GM21360 (cell line): ENCODE results near the gene MAP3K21.

Experiments used
- ATAC-seq: cut with Tn5 transposase; IDR thresholded peaks from one replicate; pipeline ENCODE4 v1.9.1; 2021; ENCODE audit warnings: mild to moderate bottlenecking, moderate library complexity; ENCODE audit not compliant: unreplicated experiment

Gene MAP3K21

DNA sequence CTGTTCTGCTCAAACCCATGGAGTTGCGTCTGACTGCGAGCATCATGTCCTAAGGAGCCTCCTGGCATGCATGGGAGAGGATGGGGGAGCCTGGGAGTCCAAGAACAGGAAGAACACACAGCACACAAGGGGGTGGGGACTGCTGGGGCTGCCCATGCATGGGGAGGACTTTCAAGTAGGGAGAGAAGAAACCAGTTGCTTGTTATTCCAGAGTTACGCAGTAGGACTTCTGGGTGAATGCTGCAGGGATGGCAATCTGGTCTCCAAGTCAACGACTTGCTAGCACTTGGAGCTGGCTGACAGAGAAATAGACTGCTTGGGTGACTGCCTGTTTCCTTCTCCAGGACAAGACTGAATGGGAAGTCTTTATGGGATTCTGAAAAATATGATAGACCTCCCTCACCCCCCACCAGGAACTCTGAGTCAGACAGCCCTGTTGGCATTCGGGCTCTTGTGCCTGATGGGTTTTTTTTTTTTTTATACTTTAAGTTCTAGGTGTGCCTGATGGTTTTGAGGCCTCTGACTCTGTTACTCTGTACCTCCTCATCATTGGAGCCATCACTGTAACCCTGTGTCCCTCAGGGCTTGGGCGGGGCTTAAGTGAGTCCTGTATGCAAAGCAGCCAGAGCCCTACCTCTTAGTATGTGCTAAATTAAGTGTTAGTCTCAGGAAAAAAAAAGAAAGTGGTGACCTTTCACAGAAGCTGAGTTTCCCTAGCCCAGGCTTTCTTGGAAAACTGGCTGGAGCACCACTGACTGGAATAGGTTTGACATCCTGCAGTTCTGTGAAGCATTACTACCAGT is 30.3 kb downstream of the MAP3K21 start:
- ATAC-seq: no peak

DNA sequence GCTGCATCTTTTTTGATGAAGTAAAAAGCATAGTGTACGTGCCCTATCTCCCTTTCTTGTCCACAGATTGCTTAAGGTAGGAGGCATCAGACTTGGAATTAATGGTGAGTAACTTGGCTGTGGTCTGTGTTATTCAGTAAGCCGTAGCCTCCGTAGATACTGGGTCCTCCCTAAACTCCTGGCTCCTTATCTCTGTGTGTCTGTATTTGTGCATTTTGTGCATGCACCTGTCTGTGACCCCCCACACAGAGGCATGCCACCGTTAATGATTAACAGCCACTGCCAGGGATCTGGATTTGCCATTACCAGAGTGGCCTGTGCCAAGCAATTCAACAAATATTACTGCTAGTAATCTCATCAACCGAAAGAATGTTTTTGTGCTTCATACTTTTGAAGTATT is 31.9 kb downstream of the MAP3K21 start:
- ATAC-seq: no peak

DNA sequence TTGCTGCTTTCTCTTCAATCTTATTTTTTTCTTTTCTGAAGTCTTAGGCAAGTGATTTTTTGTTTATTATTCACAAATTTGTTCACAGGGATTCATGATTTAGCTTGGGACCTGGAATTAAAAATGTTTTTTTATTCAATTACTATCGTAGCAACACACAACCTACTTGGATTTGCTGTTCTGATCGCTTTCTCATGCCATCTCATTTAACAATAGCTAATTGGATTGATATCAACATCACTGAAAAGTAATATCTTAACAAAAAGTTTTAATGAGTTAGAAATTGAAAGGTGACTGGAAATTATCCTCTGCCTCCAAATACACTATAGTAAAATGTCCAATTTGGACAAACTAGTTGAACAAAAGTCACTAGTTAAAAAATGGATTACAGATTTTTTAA is 32.4 kb downstream of the MAP3K21 start:
- ATAC-seq: no peak

DNA sequence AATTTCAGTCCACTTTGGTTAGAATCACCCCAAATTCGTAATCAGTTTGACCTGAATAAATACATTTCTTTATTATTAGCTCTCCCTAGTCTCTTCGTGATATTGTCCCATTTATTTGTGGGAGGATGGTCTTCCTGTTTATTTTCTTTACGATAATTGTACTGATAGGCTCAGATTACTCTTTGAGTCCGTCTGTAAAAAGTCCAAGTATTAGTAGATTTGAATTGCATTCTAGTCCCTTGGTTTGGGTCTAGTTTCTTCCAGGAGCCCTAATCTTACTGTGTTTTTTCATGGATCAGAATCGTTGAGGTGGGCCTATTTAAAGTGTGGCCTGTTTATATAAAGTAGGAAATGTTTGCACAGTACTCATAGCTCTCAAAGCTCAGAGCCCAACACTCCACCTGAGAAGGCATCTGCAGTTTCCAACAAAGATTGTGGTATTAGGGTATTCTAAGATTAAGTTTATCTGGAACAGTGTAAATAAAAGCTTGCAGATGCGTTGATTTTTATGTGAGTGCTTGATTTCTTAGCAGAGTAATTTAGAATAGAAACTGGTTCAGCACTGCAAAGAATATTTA is 33.1 kb downstream of the MAP3K21 start:
- ATAC-seq: no peak

DNA sequence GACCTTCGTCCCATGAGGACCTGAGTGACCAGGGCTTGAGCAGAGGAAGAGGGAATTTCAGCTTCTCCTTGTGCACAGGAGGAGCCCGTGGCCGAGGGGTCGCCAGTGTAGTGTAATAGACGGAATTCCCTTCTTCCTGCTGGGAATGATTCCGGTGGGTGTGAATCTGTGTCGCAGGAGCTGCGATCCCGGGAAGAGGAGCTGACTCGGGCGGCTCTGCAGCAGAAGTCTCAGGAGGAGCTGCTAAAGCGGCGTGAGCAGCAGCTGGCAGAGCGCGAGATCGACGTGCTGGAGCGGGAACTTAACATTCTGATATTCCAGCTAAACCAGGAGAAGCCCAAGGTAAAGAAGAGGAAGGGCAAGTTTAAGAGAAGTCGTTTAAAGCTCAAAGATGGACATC is 34.4 kb downstream of the MAP3K21 start:
- ATAC-seq: no peak

DNA sequence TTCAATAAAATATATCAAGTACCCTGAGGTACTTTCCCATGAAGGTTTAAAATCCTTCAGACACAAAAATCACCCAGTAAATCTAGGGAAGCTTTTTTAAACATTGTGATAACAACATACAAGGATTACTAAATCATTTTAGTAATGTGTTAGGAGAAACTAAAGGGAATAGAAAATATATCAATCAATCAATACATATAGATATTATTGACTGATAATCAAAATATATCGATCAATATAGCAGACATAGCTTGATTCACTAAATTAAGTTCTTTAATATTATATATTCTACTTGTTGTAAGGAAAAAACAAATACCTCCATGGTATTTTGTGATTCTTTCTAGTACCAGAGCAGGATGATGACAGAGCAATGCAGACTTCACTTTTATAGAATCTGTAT is 35.2 kb downstream of the MAP3K21 start:
- ATAC-seq: no peak

DNA sequence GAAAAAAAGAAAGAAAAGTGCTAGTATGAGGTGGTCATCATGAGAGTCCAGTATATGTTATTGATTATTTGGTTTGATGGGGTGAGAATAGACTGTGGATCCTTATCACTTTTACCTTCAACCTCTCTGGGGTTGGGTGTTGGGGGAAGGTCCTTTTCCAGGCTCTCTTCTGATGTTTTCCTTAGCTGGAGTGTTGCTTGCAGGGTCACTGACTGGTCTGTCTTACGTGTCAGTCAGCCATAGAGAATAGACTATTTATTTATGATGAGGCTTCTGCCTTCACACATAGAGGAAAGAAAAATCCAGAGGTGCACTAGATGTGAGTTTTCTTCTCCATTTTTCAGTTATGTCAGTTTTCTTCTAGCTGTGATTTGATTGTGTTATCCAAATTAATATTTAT is 36.5 kb downstream of the MAP3K21 start:
- ATAC-seq: no peak

DNA sequence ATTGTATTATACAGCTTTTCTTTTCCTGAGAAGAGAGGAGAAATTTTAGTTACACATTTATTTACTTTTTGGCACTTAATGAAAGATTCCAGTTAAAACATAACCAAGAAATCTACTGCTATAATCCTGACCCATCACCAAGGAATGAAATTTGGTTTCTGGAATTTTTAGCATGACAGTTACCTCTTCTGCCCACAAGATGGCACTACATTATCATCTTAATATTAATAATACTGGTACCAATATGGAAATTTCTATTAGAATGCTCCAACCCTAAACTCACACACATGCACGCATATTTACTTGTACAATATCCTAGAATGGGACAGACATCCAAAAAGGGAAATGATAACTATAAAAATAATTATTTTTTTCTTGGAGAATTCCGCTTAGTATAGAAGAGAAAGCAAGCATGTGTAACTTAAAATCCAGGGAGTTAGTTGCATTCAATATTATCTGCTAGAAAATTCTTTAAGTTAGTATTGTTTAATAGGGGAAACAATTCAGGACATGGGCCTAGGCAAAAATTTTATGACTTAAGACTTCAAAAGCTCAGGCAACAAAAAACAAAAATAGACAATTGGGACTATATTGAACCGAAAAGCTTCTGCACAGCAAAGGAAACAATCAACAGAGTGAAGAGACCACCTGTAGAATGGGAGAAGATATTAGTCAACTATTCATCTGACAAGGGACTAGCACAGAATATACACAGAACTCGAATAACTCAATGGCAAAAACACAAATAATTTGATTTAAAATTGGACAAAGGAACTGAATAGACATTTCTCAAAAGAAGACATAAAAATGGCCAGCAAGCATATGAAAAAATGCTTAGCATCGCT is 37.4 kb downstream of the MAP3K21 start:
- no peak for ATAC-seq

DNA sequence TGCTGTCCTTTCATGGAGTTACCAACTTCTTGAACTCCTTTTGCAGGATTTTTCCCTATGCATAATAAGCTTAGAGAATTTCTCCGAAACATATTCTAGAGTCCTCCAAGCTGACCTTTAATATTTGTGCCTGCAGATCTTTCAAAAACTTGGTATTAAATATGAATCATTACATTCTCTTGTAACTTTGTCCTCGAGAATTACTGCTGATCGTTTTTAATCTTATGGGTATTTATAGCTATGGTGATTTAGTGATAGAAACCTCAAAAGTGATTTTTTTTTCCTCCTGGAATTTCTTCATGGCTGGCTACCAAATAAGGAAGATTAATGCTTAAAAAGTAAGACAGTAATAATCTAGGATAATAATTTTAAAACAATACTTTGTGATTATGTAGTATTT is 39.1 kb downstream of the MAP3K21 start:
- ATAC-seq: no peak

DNA sequence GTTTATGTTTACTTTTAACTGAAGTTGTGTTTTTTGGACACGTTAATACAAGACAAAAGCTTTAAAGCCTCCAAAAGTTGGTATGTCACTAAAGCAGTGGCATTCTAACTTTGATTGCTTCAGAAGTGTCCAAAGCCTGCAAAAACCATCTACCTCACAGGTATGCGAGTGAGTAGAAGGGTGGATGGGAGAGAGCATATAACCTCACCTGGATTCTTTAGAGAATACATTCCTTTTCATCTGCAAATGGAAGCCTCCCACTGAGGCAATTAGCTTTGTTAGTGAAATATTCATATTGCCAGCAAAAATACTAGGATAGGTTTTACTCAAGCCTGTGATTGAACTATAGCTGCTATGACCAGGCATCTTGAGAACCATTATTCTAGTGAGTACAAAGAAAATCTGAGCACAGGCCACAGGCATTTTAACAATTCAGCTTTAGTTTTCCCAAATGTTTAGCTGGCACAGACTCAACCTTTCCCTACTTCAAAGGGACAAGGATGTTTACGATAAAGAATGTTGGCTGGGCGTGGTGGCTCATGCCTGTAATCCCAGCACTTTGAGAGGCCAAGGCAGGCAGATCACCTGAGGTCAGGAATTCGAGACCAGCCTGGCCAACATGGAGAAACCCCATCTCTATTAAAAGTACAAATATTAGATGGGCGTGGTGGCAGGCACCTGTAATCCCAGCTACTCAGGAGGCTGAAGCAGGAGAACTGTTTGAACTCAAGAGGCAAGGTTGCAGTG is 39.7 kb downstream of the MAP3K21 start:
- no peak for ATAC-seq

DNA sequence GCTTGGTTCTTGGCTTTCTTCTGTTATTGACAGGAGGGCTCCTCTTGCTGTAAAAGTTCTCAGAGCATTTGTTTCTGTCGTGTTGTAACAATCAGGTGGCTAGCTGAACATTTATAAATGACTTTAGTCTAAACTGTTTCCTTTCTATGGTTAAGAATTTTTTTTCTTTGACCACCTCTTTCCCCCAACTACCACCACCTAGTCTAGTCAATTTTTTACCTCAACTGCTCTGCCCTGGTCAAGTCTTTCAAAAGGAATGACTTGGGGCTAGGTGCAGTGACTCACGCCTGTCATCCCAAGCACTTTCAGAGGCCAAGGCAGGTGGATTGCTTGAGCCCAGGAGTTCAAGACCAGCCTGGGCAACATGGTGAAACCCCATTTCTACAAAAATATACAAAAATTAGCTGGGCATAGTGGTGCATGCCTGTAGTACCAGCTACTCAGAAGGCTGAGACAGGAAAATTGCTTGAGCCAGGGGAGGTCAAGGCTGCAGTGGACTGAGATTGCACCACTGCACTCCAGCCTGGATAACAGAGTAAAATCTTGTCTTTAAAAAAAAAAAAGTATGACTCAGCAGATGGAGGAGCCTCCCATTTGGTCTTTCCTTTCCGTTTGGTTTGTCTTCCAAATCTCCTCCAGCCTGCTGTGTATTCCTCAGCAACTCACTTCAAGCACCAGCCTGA is 40.7 kb downstream of the MAP3K21 start:
- no peak for ATAC-seq

DNA sequence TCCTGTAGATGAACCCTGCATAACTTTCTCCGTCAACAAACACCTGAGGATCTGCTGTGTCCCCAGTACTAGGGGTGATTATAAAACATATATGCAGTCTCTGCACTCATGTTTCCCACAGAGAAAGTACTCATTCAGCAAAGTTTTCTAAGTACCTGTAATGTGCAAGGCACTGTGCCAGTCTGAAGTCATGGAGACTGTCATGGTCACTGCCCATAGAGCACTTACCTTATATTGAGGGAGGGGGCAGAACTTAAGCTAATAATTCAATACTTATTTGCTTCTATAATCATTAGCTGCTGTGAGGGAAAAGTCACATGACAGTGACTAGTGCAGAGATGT is 41.2 kb downstream of the MAP3K21 start:
- ATAC-seq: no peak

DNA sequence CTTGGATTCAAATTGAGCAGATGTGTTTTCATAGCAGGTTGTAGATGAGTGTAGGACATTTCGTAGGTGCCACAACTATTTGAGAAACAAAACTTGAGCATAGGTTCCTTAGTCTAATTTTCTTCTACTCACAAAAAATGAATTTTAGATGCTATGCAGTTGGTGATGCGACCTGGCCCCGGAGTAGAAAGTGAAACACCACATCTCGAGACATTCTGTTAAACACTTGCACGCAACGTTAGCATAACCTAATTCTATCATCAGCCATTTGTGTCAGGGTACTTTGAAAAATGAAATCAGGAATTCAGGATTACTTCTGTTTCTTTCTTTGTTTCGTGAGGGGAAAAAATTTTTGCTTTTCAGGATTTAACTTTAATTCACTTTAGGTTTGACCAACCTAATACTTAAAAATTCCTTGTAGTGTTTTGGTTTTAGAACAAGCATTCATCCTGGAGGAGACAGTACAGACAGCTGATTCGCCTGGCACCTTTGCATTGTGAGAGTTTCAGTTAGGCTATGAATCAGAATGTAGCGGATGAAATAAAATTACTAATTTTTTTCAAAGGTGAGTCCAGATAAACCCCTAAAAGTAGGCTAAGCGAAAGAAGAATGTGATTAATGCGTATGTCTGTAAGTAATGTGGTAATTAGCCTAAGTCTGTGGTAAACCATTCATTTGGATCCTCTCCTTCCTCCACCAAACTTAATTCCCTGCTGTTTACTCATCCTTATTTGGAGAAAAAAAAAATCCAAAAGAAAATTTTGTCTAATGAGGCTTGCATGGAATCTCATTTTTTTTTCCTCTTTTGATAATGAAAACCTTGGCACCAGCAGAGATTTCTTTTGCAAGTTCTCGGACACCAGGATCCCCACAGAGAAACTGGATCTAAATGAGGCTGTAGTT is 44.9 kb downstream of the MAP3K21 start:
- ATAC-seq: no peak

DNA sequence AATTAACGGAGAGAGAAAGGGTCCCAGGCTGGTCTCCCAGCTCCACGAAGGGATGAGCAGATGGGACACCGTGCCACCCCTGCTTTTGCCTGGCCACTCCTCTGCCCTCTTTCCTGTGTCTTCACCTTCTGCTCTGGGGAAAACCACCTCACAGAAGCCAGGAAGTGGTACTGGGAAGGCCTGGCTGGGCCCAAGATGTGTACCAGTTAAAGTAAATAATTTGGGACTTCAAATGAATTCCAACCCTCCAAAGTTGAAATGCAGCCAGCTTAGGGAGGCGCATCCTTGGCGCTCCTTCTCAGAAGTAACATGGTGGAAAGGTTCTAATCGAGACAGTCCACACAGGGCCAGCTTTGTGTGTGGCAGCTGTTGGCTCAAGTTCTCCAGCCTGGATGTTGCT is 45.7 kb downstream of the MAP3K21 start:
- no peak for ATAC-seq

DNA sequence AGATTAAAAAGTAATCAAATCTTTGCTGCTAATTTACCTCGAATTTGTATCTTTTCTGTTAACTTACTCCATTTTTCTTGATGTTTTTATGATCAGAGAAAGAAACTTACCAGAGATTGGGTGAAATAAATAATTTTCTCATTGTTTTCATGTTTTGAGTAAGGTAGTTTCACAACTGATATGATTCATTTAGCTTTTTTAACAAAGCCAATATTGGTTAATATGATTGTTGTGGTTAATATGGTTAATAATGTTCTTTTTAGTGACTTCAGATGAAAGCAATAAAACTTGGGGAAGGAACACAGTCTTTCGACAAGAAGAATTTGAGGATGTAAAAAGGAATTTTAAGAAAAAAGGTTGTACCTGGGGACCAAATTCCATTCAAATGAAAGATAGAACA is 48.1 kb downstream of the MAP3K21 start:
- ATAC-seq: no peak

DNA sequence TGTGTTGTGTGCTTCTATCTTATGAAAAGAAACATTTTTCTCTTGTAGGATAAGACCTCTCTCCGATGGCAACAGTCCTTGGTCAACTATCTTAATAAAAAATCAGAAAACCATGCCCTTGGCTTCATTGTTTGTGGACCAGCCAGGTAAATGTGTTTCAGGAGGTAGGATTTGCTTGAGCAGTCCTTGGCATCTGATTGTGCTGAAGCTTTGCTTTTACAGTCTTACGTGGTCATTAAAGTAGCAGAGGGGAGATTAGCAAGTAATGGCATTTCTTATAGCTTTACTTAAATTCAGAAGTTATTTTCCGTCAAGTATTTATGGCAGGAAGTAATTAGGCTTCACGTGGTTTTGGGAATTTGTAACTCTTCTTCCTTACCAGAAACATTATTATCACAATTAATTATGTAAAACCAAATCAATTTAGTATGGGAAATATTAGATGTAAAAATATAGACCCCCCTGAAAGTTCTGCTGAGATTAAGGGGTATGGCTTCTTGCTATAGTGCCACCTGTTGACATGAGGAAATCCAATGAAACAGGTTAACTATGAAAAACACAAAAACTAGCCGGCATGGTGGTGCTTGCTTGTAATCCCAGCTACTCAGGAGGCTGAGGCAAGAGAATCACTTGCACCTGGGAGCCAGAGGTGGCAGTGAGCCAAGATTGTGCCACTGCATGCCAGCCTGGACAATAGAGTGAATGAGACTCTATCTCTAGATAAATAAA is 49.0 kb downstream of the MAP3K21 start:
- no peak for ATAC-seq

DNA sequence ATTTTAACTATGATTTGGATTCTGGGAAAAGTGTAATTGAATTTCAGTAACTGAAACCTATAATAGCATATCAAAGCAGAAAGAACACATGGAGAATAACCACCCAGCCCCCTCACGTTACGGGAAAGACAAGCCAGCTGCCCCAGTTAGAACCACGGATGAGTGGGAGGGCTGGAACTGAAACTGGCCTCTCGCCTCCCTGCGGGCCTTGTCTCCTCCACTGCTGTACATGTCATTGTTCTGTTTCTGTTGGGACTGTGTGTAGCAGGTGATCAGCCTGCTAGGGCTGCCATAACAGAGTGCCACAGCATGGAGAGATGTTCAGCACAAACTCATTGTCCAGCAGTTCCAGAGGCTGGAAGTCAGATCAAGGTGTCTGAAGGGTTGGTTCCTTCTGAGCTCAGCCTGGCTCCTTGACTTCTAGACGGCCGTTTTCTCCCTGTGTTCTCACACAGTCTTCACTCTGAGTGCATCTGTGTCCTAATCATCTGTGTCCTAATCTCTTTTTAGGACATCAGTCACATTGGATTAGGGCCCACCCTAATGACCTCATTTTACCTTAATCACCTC is 52.4 kb downstream of the MAP3K21 start:
- ATAC-seq: peak; percentile 85

DNA sequence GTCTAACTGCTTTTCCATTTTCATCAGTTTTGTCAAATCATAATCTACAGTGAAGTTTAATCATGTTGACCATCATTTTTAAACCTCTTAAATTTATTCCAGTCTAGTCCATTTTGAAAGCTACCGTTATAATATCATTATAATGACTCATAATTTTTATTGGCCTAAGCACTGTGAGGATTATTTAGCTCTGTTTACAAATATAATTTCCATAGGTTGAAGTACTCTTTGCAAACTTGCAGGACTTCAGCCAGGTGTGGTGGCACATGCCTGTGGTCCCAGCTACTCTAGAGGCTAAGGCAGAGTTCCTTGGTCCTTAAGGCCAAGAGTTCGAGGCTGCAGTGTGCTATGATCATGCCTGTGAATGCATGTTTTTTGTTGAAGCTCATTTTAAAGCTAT is 54.3 kb downstream of the MAP3K21 start:
- ATAC-seq: no peak

DNA sequence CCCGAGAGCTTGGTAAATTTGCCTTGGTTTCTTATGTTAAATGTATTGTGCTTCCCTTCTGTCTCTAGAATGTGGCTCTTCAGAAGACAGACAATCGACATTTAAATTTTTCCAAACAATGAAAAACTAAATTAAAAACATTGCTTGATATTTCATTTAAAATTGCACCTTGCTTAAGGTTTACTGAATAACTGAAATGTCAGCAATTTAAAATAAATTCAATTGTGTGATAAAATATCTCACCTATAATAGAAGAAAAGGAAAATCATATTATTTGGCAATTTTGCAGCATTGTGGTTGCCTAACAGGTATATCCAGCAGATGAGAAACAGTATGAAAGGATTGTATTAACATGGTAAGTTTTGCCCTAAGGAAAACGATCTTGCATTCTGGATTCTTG is 56.5 kb downstream of the MAP3K21 start:
- no peak for ATAC-seq
